Measurements from ENCODE around the gene MAP1B.

DNA sequence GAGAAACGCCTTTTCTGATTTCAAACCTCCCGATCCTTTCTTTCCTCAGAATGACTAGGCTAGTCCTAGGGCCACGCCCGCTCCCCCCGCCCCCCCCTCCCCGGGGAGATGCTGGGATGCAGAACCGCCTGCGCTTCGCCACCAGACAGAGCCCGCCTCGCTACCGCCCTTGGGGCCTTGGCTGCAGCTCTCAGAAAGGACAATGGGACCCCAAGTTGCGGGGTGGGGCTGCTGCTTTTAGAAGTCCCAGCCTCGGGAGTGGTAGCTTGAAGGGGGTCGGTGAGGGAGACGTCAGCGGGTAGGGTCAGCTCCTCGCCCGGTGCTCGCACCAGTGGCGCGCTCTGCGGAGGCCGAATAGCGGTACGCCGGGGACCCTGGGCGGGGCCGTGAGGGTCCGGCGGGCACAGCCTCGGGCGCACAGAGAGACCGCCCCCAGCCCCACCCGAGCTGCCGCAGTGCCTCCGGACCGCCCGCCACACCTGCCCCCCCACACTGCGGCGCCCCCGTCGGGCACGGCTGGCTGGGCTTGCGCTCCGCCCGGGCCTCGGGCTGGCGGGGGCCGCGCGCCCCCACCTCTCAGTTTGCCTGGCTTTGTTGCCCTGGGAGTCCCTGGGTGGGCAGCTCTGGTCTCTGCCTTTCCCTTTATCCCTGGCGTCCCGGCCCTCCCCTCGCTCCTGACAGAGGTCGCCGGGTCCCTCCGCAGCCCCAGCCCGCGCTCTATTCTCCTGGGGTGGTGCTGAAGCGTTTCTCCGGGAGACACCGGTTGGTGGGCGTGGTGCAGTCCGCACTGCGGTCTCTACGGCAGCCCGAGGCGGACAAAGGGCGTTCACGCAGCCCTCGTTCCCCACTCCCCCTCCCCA lies 1.2 kb downstream of the MAP1B start:
- peak; percentile 11 for TF ChIP-seq EP300 (conservative IDR thresholded peaks at IDR 0.05; ENCODE audit: poor library complexity, severe bottlenecking)
- TF ChIP-seq, protein P1, sequence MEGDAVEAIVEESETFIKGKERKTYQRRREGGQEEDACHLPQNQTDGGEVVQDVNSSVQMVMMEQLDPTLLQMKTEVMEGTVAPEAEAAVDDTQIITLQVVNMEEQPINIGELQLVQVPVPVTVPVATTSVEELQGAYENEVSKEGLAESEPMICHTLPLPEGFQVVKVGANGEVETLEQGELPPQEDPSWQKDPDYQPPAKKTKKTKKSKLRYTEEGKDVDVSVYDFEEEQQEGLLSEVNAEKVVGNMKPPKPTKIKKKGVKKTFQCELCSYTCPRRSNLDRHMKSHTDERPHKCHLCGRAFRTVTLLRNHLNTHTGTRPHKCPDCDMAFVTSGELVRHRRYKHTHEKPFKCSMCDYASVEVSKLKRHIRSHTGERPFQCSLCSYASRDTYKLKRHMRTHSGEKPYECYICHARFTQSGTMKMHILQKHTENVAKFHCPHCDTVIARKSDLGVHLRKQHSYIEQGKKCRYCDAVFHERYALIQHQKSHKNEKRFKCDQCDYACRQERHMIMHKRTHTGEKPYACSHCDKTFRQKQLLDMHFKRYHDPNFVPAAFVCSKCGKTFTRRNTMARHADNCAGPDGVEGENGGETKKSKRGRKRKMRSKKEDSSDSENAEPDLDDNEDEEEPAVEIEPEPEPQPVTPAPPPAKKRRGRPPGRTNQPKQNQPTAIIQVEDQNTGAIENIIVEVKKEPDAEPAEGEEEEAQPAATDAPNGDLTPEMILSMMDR (IDR thresholded peaks at IDR 0.05; ENCODE audit: poor library complexity, severe bottlenecking): no peak
- TF ChIP-seq MXI1 (conservative IDR thresholded peaks at IDR 0.05; ENCODE audit: poor library complexity, severe bottlenecking): peak; percentile 46
